Smooth muscle cell (in vitro differentiated cells): ENCODE measurements around the gene FZD7. TPM values are rescaled to one million over a fixed set of nuclear protein-coding genes. Genes with fewer than 3 reads are reported as not detected.

Source experiments
- DNase-seq: peaks from one replicate; lab custom pipeline; 2025; ENCODE audit not compliant: unreplicated experiment; lab: John Stamatoyannopoulos, UW
- H2AFZ ChIP-seq: fragments of 200-600 bp; sonication (generic); 2 replicates; pipeline ENCODE4 v1.6.0; 2016; ENCODE audit warnings: antibody characterized with exemption, low read depth, mild to moderate bottlenecking
- H3F3A ChIP-seq: fragments of 200-600 bp; sonication (generic); 2 replicates; pipeline ENCODE4 v1.6.0; 2017; ENCODE audit warnings: antibody characterized with exemption, low read depth
- H3K27ac ChIP-seq: fragments of 200-600 bp; sonication (generic); 2 replicates; pipeline ENCODE4 v1.5.1; 2016; ENCODE audit warnings: low read depth, mild to moderate bottlenecking
- H3K27me3 ChIP-seq: fragments of 200-600 bp; sonication (generic); 2 replicates; pipeline ENCODE4 v1.6.1; 2016; ENCODE audit warnings: low read depth, mild to moderate bottlenecking
- H3K36me3 ChIP-seq: fragments of 200-600 bp; sonication (generic); 2 replicates; pipeline ENCODE4 v1.5.1; 2016; ENCODE audit warnings: low read depth
- H3K4me1 ChIP-seq: fragments of 200-600 bp; sonication (generic); 2 replicates; pipeline ENCODE4 v1.5.1; 2016; ENCODE audit warnings: low read depth
- H3K4me2 ChIP-seq: fragments of 200-600 bp; sonication (generic); 2 replicates; pipeline ENCODE4 v1.6.0; 2016; ENCODE audit warnings: mild to moderate bottlenecking
- H3K4me3 ChIP-seq: fragments of 200-600 bp; sonication (generic); 2 replicates; pipeline ENCODE4 v1.5.1; 2016; ENCODE audit warnings: mild to moderate bottlenecking
- H3K79me2 ChIP-seq: fragments of 200-600 bp; sonication (generic); 2 replicates; pipeline ENCODE4 v1.6.0; 2016; ENCODE audit warnings: low read depth, mild to moderate bottlenecking
- H3K9ac ChIP-seq: fragments of 200-600 bp; sonication (generic); 2 replicates; pipeline ENCODE4 v1.6.0; 2016; ENCODE audit warnings: low read depth
- H3K9me3 ChIP-seq: fragments of 200-600 bp; sonication (generic); replicated peaks from 2 replicates; pipeline ENCODE4 v1.5.1; 2016; ENCODE audit warnings: low read depth
- H4K20me1 ChIP-seq: fragments of 200-600 bp; sonication (generic); 2 replicates; pipeline ENCODE4 v1.6.0; 2016; ENCODE audit warnings: low read depth
- CTCF ChIP-seq: fragments of 200-600 bp; sonication (generic); IDR thresholded peaks from 2 replicates; pipeline ENCODE4 v1.5.1; 2017; ENCODE audit warnings: borderline replicate concordance, mild to moderate bottlenecking, antibody characterized with exemption; ENCODE audit not compliant: insufficient read depth, poor library complexity, severe bottlenecking
- WGBS: methylation state at CpG from one replicate; pipeline ENCODE4 v1.1.7; 2016; ENCODE audit warnings: low lambda C conversion rate; 5-methylcytosine and 5-hydroxymethylcytosine counted together
- polyA plus RNA-seq: library from polyadenylated mRNA; unstranded; fragments of >200 nt; fragmentation: Nextera tagmentation; extraction: Ambion mirVana; gene quantifications from 2 replicates; pipeline ENCODE4 v1.2.1, GENCODE V29; 2016
- total RNA-seq: library from RNA; depleted of rRNA; stranded (reverse); fragments of >200 nt; gene quantifications from 2 replicates; pipeline ENCODE4 v1.2.3, GENCODE V29; 2014

The FZD7 gene
- total and polyA plus RNA-seq, 2 experiments from 2014 or later = 14.8 to 17.0 TPM

DNA sequence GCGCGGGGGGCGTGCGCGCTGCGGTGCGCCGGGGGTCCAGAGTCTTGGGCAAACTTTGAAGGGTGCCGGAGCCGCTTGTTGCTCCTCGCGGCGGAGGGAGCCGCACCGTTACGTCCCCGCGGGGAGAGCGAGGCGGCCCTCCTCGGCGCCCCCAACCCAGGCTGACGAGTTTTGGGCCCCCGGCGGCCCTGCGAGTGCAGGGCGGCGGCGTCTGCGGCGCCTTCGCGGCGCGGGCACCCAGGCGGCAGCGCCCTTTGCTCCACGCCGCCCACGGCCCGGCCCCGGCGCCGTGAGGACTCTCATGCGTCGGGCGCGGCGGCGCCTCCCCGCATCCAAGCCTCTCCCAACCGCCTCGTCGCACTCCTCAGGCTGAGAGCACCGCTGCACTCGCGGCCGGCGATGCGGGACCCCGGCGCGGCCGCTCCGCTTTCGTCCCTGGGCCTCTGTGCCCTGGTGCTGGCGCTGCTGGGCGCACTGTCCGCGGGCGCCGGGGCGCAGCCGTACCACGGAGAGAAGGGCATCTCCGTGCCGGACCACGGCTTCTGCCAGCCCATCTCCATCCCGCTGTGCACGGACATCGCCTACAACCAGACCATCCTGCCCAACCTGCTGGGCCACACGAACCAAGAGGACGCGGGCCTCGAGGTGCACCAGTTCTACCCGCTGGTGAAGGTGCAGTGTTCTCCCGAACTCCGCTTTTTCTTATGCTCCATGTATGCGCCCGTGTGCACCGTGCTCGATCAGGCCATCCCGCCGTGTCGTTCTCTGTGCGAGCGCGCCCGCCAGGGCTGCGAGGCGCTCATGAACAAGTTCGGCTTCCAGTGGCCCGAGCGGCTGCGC is 814 bp downstream of the FZD7 start:
- H3K36me3 ChIP-seq = no peaks in the 10 kb centered on the region
- H3K27ac ChIP-seq = peak overlapping the region; percentile 84
- no peak for TF ChIP-seq CTCF
- no peaks in the 10 kb centered on the region for H3K9me3 ChIP-seq
- peak overlapping the region; percentile 81 for H2AFZ ChIP-seq
- H4K20me1 ChIP-seq = peaks cover 45% of the 10 kb centered on the region
- peaks cover 34% of the 10 kb centered on the region for H3K79me2 ChIP-seq
- peaks cover 53% of the 10 kb centered on the region for H3K4me1 ChIP-seq
- H3K4me2 ChIP-seq = peak overlapping the region; percentile 92
- H3K9ac ChIP-seq = peak overlapping the region; percentile 71
- H3F3A ChIP-seq = peaks cover 7% of the 10 kb centered on the region
- peak overlapping the region; percentile 75 for H3K4me3 ChIP-seq
- 1% methylated on average over 87 of the region's 105 CpGs for WGBS
- H3K27me3 ChIP-seq = no peaks in the 10 kb centered on the region
- no peak for DNase-seq

DNA sequence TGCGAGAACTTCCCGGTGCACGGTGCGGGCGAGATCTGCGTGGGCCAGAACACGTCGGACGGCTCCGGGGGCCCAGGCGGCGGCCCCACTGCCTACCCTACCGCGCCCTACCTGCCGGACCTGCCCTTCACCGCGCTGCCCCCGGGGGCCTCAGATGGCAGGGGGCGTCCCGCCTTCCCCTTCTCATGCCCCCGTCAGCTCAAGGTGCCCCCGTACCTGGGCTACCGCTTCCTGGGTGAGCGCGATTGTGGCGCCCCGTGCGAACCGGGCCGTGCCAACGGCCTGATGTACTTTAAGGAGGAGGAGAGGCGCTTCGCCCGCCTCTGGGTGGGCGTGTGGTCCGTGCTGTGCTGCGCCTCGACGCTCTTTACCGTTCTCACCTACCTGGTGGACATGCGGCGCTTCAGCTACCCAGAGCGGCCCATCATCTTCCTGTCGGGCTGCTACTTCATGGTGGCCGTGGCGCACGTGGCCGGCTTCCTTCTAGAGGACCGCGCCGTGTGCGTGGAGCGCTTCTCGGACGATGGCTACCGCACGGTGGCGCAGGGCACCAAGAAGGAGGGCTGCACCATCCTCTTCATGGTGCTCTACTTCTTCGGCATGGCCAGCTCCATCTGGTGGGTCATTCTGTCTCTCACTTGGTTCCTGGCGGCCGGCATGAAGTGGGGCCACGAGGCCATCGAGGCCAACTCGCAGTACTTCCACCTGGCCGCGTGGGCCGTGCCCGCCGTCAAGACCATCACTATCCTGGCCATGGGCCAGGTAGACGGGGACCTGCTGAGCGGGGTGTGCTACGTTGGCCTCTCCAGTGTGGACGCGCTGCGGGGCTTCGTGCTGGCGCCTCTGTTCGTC is 1.7 kb downstream of the FZD7 start:
- WGBS = 6% methylated on average over 75 of the region's 78 CpGs
- TF ChIP-seq CTCF = peak; percentile 51
- Histone ChIP-seq H3K27me3 (no peaks in the 10 kb centered on the region), H3K9ac (no peak overlapping the region), H2AFZ (no peak overlapping the region), H4K20me1 (peaks cover 48% of the 10 kb centered on the region), H3K4me3 (peak overlapping the region; percentile 75), H3F3A (peaks cover 7% of the 10 kb centered on the region), H3K36me3 (no peaks in the 10 kb centered on the region), H3K4me2 (peak overlapping the region; percentile 92), H3K4me1 (peaks cover 61% of the 10 kb centered on the region), H3K79me2 (peaks cover 34% of the 10 kb centered on the region), H3K27ac (no peak overlapping the region), H3K9me3 (no peaks in the 10 kb centered on the region)
- DNase-seq = no peak

GRCh38 chr2:202035941-202036372 is 2.3 kb downstream of the FZD7 start:
- Histone ChIP-seq H3K36me3 (no peaks in the 10 kb centered on the region), H3K4me3 (peak overlapping the region; percentile 75), H3K4me2 (peak overlapping the region; percentile 92), H3K9ac (no peak overlapping the region), H3K9me3 (no peaks in the 10 kb centered on the region), H3K79me2 (peaks cover 34% of the 10 kb centered on the region), H2AFZ (peak overlapping the region; percentile 80), H3F3A (peaks cover 7% of the 10 kb centered on the region), H4K20me1 (peaks cover 48% of the 10 kb centered on the region), H3K27me3 (no peaks in the 10 kb centered on the region), H3K4me1 (peaks cover 58% of the 10 kb centered on the region), H3K27ac (no peak overlapping the region)
- DNase-seq = no peak
- TF ChIP-seq CTCF = no peak
- WGBS = 17% methylated on average over 32 of the region's 32 CpGs
